ENCODE measurements around the gene ST6GALNAC5. TPM values are rescaled to one million over a fixed set of nuclear protein-coding genes. Genes with fewer than 3 reads are reported as not detected.

Gene ST6GALNAC5
- total and polyA plus RNA-seq, 10 of the 15 experiments (the other 5 are each of a cell fraction or from before 2014, with no cell fraction given): under 0.01 to 1.8 (median 0.07) TPM; not detected in 6

GRCh38 chr1:77044133-77044849 lies 177.0 kb downstream of the ST6GALNAC5 start (continued):
- TF ChIP-seq ZBTB33 (IDR thresholded peaks at IDR 0.05): no peak
- no peak for TF ChIP-seq NFYB (IDR thresholded peaks at IDR 0.05; ENCODE audit: insufficient read depth, low read depth, low read length)
- TF ChIP-seq SMAD1 (IDR thresholded peaks at IDR 0.05; ENCODE audit: low read depth, partially characterized antibody): no peak
- TF ChIP-seq TAF1 (IDR thresholded peaks at IDR 0.05; ENCODE audit: borderline replicate concordance, low read depth, low read length): no peak
- TF ChIP-seq POLR2AphosphoS5 (IDR thresholded peaks at IDR 0.05; ENCODE audit: low read length): no peak
- no peak for TF ChIP-seq WRNIP1 (IDR thresholded peaks at IDR 0.05; ENCODE audit: borderline replicate concordance, low read depth, low read length)
- TF ChIP-seq ZBED1 (IDR thresholded peaks at IDR 0.05; ENCODE audit: borderline replicate concordance): no peak
- TF ChIP-seq BCL11A (IDR thresholded peaks at IDR 0.05; ENCODE audit: low read depth, low read length): no peak
- TF ChIP-seq SMAD5 (IDR thresholded peaks at IDR 0.05; ENCODE audit: low read depth): no peak
- no peak for TF ChIP-seq PAX8 (IDR thresholded peaks at IDR 0.05)
- no peak for TF ChIP-seq EED (IDR thresholded peaks at IDR 0.05; ENCODE audit: low read depth)
- no peak for TF ChIP-seq NKRF (conservative IDR thresholded peaks at IDR 0.05)
- no peak for TF ChIP-seq RELB (IDR thresholded peaks at IDR 0.05; ENCODE audit: low read depth)
- TF ChIP-seq ZBTB40 (IDR thresholded peaks at IDR 0.05; ENCODE audit: borderline replicate concordance): no peak
- no peak for TF ChIP-seq KLF5 (IDR thresholded peaks at IDR 0.05; ENCODE audit: partially characterized antibody)
